Measurements from ENCODE around the gene BARX2.

The BARX2 gene

DNA sequence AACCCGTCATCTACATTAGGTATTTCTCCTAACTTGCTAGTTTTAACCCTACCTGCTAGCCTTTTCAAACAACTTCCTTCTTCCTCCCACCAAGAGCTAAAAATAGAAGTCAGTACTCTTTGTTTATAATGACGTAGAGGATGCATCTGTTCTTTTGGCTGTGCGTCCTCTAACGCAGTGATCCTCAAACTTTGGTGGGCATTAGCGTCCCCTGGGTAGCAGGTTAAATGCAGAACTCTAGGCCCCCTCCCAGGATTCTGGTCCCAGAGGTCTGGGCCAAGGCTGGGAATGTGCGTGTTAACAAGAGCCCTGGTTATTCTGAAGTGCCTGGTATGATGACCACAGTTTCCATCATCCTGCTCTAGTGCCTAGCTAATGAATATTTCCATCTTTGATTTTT, 67.6 kb downstream of the BARX2 start:
- TF ChIP-seq CTCF (IDR thresholded peaks at IDR 0.05; ENCODE audit: low read depth, low read length) = no peak
- no peak for DNase-seq
- H3K4me3 ChIP-seq (ENCODE audit: low read depth, low read length) = no peak overlapping the region
- H3K4me1 ChIP-seq = no peaks in the 10 kb centered on the region
- no peaks in the 10 kb centered on the region for H3K9me3 ChIP-seq
- H3K27me3 ChIP-seq = no peaks in the 10 kb centered on the region
- H3K36me3 ChIP-seq = no peaks in the 10 kb centered on the region

DNA sequence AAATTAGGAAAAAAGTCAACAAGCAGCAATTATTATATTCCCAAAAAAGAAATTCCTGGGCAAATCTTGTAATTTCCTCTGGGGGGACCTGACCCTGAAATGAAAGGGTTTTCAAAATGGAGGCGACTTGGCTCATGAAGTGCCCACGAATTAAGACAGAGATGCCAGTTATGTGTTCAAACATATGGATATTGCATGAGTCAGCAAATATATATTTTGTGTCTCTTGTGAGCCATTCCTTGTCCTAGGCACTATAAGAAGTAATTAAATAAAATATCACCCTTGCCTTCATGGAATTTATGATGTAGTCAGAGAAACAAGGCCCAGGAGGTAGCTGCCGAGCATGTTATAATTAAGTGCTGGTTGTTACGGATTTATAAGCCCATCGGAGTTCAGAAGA, 68.6 kb downstream of the BARX2 start:
- Histone ChIP-seq H3K9me3 (no peaks in the 10 kb centered on the region), H3K27me3 (no peaks in the 10 kb centered on the region), H3K36me3 (no peaks in the 10 kb centered on the region), H3K4me1 (no peaks in the 10 kb centered on the region), H3K4me3 (ENCODE audit: low read depth, low read length) (no peak overlapping the region)
- DNase-seq = no peak
- no peak for TF ChIP-seq CTCF (IDR thresholded peaks at IDR 0.05; ENCODE audit: low read depth, low read length)

DNA sequence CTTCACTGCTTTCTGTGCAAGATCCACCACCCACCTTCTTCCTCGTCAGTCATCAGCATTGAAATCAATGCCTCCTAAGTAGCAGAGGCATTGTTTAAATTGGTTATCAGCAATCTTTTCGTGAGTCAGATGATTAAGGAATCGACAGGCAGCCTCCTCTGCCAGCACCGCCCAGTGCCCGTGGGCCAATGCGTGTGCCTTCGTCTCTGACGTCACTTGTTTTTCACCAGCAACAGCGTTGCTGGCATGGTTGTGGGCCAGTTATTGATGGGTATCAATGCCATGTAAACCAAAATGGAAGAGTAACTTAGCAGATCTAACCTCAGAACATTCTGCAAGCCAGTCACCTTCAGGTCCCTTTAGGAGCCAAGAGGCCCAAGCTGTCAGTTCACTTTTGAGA, 69.6 kb downstream of the BARX2 start:
- Histone ChIP-seq H3K36me3 (no peaks in the 10 kb centered on the region), H3K27me3 (no peaks in the 10 kb centered on the region), H3K4me1 (no peaks in the 10 kb centered on the region), H3K9me3 (no peaks in the 10 kb centered on the region), H3K4me3 (ENCODE audit: low read depth, low read length) (no peak overlapping the region)
- DNase-seq = no peak
- TF ChIP-seq CTCF (IDR thresholded peaks at IDR 0.05; ENCODE audit: low read depth, low read length) = no peak

DNA sequence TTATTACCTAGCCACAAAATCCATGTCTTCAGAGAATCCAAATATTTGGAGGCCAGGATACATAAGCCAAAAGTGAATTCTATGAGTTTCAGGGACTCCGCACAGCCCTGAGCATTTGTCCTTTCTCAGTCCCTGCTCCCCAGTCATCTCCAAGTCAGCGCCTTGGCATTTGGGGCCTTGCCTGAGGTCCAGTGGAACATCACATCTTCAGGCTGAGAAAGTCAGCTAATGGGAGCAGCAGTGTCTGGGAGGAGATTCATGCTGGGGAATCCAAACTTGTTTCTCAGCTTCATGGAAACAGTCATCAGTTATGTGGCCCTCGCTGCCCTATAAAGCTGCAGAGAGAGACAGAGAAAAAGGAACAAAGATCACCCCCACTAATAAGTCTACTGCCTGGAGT, 70.9 kb downstream of the BARX2 start:
- no peak for TF ChIP-seq CTCF (IDR thresholded peaks at IDR 0.05; ENCODE audit: low read depth, low read length)
- no peak for DNase-seq
- no peaks in the 10 kb centered on the region for H3K4me1 ChIP-seq

DNA sequence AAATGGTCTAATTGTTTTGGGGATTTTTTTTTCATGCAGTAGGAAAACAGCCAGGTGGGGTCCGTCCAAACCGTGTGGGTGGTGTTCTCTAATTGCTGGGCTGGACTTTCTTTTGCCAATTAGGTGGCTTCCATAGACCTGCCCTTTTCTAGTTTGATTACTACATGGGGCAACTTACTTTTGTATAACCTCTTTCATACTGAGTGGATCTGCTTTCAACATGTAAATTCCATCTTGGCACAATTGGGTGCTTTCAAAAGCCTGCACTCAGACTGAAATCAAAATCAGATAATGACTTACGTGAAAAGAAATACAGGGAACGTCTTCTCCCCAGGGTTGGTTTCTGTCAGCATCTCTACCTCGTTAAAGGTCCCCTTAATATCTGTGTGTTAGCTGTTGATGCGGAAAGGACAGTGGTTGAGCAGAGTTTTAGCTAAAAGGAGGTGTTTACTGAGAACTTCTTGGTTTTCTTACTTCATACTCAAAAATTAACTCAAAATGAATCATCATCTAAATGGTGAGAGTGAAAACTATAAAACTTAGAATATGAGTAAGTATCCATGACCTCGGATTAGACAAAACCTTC, 72.1 kb downstream of the BARX2 start:
- TF ChIP-seq CTCF (IDR thresholded peaks at IDR 0.05; ENCODE audit: low read depth, low read length) = no peak
- H3K27me3 ChIP-seq = no peaks in the 10 kb centered on the region
- H3K4me1 ChIP-seq = no peaks in the 10 kb centered on the region
- no peak for DNase-seq
- H3K4me3 ChIP-seq (ENCODE audit: low read depth, low read length) = no peak overlapping the region
- no peaks in the 10 kb centered on the region for H3K36me3 ChIP-seq
- H3K9me3 ChIP-seq = no peaks in the 10 kb centered on the region

More for the DNA sequence above, 70.9 kb downstream of the BARX2 start:
- Histone ChIP-seq H3K4me3 (ENCODE audit: low read depth, low read length) (no peak overlapping the region), H3K36me3 (no peaks in the 10 kb centered on the region), H3K27me3 (no peaks in the 10 kb centered on the region), H3K9me3 (no peaks in the 10 kb centered on the region)

GRCh38 chr11:129451524-129451923, 75.9 kb downstream of the BARX2 start:
- no peak for TF ChIP-seq CTCF (IDR thresholded peaks at IDR 0.05; ENCODE audit: low read depth, low read length)
- no peaks in the 10 kb centered on the region for H3K4me1 ChIP-seq
- DNase-seq = no peak
- no peak overlapping the region for H3K4me3 ChIP-seq (ENCODE audit: low read depth, low read length)
- no peaks in the 10 kb centered on the region for H3K36me3 ChIP-seq
- H3K27me3 ChIP-seq = no peaks in the 10 kb centered on the region
- H3K9me3 ChIP-seq = no peaks in the 10 kb centered on the region

Data from BE2C (cell line).